IPS-NIHi7 (cell line): ENCODE measurements around the gene POLR2H.
A peak's percentile ranks its signal among the peaks of the same experiment; 100 is the strongest.
"Not testable (repeated sequence)": the region's sequence is repeated elsewhere in the genome, so short reads cannot be mapped to it uniquely, and the experiment has no call there.

Experiments used
- DNase-seq: peaks from one replicate; pipeline ENCODE4 v3.0.0; 2012; ENCODE audit warnings: mixed read lengths; ENCODE audit errors: extremely low spot score

The POLR2H gene

DNA sequence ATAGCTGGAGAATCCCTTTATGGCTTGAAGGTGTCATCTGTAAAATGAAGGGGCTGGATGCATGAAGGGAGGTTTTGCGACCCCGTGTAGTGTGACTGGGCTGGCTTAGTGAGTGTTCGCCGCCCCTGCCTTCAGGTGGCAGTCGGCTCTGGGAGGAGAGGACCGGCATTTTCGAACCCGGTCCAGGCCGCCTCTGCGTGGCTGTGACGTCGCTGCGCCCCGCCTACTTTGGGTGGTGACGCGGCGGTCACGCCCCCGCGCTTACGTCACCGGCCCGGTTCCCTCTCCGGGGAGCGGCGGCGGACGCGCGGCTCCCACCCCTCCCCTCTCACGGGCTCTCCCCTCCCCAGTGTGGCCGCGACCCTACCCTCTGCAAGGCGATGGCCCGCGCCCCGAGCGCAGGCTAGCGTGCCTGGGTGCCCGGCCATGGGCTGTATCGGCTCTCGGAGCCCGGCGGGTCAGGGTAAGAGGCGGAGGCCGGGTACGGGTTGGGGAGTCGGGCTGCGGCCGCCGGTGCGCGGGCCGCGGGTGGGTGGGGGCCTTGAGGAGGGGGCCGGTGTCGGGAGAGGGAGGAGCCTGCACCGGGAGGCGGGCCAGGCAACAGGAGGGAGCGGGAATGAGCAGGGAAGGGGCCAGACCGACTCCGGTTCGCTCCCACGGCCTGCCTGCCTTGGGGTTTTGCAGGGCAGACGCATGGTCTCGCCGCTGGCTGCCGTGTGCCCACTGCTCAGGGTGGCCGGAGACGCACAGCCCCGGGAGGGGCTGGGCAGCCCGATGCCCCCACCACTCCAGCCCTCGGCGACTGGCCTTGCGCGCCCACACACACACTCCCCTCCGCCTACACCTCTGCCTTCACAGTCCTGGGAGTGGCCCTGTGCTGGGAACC, 25.6 kb upstream of the POLR2H start:
- DNase-seq: peak; percentile 90

GRCh38 chr3:184336547-184337398, 24.7 kb upstream of the POLR2H start:
- no peak for DNase-seq

DNA sequence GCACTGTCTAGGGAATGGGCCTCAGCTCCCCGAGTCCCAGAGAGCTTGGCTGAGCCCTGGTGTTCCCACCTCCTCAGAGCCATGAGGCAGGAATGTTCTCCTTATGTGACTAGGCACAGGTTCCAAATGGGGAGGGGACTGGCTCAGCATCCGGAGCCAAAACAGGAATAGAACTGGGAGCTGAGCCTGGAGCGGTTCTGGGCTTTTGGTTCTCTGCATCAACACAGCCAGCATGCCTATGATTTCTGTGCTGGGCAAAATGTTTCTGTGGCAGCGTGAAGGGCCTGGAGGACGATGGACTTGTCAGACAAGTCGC, 24.2 kb upstream of the POLR2H start, which contains the start of gene FAM131A:
Gene FAM131A, plus strand, starts transcription at position 202 of the 316 bp plus-strand sequence. Its CDS starts 31 bp downstream, at position 233.
- DNase-seq: no peak

GRCh38 chr3:184337981-184338380, 23.5 kb upstream of the POLR2H start:
- no peak for DNase-seq

- peak; percentile 90 for DNase-seq
Measured at GRCh38 chr3:184338511-184338945, 23.0 kb upstream of the POLR2H start.

- no peak for DNase-seq
Measured at GRCh38 chr3:184339001-184339400, 22.5 kb upstream of the POLR2H start.

DNA sequence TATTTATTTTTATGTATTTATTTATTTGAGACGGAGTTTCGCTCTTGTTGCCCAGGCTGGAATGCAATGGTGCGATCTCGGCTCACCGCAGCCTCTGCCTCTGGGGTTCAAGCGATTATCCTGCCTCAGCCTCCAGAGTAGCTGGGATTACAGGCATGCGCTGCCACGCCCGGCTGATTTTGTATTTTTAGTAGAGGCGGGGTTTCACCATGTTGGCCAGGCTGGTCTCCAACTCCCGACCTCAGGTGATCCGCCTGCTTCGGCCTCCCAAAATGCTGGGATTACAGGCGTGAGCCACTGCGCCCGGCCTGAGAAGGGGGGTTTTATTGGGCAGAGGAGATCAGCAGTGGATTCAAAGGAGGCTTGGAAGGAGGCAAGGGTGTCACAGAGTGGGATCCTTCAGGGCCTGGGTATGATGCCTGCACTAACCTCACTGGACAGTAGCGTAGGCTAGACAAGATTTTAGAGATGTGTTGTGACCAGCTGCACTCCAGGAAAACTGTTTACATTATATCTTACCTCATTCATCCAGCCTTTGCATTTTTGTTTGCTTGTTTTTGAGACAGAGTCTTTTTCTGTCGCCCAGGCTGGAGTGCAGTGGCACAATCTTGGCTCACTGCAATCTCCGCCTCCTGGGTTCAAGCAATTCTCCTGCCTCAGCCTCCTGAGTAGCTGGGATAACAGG, 21.9 kb upstream of the POLR2H start:
- DNase-seq: not testable (repeated sequence)

GRCh38 chr3:184341925-184342324, 19.6 kb upstream of the POLR2H start:
- DNase-seq: no peak

DNA sequence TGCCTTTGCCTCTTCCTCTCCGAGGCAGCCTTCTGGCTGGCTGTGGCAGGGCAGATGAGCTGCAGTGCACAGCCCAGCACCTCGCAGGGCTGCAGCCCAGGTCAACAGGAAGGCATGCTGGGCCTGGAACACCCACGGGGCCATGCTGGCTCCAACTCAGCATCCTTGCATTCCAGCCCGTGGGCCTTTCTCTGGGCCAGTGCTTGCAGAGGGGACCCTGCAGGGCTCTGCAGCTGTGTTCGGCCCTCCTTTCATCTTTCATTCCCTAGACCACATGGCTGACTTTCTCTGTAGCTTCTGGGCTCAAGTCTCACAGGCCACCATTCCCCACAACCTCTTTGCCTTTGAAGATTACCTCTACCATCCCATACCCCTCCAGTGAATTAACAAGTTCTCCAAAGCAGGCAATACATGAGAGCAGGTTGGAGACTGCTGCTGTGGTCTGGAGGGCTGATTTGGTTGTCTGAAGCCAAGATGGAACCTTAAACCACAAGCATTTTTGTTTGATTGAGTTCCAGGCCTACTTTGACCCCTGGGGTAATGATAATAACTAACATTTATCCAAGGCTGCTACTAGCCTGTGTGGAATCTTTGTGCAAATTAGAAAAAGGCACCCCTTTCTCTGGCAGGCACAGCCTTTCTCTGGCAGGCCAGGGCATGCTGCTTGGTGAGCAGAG, 18.2 kb upstream of the POLR2H start:
- DNase-seq: no peak

GRCh38 chr3:184344579-184345316, 16.8 kb upstream of the POLR2H start:
- DNase-seq: no peak

DNA sequence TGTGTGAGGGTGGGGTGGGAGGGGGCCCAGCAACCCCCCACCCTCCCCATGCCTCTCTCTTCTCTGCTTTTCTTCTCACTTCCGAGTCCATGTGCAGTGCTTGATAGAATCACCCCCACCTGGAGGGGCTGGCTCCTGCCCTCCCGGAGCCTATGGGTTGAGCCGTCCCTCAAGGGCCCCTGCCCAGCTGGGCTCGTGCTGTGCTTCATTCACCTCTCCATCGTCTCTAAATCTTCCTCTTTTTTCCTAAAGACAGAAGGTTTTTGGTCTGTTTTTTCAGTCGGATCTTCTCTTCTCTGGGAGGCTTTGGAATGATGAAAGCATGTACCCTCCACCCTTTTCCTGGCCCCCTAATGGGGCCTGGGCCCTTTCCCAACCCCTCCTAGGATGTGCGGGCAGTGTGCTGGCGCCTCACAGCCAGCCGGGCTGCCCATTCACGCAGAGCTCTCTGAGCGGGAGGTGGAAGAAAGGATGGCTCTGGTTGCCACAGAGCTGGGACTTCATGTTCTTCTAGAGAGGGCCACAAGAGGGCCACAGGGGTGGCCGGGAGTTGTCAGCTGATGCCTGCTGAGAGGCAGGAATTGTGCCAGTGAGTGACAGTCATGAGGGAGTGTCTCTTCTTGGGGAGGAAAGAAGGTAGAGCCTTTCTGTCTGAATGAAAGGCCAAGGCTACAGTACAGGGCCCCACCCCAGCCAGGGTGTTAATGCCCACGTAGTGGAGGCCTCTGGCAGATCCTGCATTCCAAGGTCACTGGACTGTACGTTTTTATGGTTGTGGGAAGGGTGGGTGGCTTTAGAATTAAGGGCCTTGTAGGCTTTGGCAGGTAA, 16.0 kb upstream of the POLR2H start:
- peak; percentile 84 for DNase-seq

GRCh38 chr3:184346480-184347190, 14.9 kb upstream of the POLR2H start:
- no peak for DNase-seq

DNA sequence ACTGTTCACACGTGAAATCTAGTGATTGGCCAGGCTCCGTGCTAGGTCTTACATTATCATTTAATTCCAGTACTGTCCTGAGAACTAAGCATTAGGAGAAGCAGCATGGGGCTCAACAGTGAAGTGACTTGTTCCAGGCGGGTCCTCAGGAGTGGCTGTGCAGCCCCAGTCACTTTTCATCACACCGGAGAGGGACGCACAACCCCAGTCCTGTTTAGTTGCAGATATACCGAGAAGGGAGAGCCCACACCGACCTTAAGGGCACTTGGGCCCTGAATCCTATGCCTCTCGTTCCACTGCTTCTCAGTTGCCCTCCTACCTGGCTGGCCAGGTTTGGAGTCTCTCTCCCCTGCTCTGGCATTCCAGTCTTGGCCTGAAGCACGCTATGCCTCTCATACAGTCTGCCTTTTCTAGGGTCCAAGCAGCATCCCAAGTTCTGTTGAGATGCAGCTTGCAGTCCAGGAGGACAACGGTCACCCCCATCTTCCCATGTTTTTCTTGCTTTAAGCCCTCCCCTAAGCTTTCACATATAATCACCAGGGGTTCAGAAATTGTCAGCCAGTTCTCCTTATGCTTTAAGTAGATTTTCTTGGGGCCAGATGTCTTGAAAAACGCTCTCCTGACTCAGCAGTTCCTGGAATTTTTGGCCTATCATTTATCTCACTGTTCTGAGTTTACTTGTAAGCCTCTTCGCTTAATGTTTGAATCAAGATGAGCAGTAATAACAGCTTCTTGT, 14.0 kb upstream of the POLR2H start:
- DNase-seq: no peak

- DNase-seq: no peak
Measured at GRCh38 chr3:184348057-184348382, 13.5 kb upstream of the POLR2H start.

- DNase-seq: no peak
Measured at GRCh38 chr3:184349563-184350470, 11.7 kb upstream of the POLR2H start.

DNA sequence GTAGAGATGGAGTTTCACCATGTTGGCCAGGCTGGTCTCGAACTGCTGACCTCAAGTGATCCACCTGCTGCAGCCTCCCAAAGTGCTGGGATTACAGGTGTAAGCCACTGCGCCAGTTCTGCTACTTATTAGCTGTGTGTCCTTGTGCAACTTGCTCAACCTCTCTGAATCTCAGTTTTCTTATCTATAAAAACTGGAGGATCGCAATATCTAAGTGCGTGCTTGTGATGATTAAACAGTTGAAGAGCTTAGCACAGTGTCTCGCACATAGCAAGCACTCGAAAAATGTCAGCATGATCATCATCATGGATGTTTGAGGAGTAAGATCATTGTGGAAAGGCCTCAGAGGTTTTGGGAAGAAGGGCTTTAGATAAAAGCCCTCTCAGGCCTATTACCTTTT, 10.9 kb upstream of the POLR2H start:
- no peak for DNase-seq

DNA sequence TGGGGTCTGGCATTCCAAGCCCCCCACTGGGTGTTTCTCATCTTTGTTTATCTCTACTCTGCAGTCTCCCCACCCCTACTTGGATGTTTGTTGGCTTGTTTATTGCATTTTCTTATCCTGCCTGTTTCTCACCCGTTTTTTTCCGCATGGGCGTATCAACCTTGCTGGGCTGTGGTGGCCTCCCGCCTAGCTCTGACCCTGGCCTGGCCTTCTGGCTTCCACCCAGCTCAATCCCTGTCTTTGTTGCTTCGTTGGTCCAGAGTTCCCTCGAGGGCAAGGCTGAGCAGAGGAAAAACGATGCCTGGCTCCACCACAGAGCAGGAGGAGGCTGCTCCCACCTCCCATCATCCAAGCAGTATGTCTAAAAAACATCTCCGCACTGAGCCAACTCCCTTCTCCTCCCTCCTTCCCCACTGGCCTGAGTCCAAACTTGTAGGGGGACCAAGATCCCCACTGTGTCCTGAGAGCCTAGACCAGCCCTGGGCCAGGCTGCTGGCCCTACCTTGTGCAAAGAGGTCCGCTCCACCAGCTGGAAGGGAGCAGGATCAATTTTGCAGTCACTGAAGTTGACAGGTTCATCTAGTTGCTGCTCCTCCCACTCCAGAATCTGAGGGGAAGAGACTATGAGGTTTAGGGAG, 9.9 kb upstream of the POLR2H start:
- DNase-seq: peak; percentile 24
